GM12865 (cell line): ENCODE measurements around the gene TGFA.
"Not testable (repeated sequence)": the region's sequence is repeated elsewhere in the genome, so short reads cannot be mapped to it uniquely, and the experiment has no call there.

ENCODE experiments used
- DNase-seq: peaks from one replicate; pipeline ENCODE4 v3.0.0; 2010; ENCODE audit warnings: low read depth
- H3K4me3 ChIP-seq: 2 replicates; pipeline ENCODE4 v1.5.1; 2011; ENCODE audit warnings: mild to moderate bottlenecking, low read depth, low read length, control low read depth
- CTCF ChIP-seq: IDR thresholded peaks from 2 replicates; pipeline ENCODE4 v1.5.1; 2011; ENCODE audit warnings: low read length, control low read depth, low read depth, inconsistent platforms; ENCODE audit not compliant: insufficient read depth; ENCODE audit errors: missing control alignments

The TGFA gene

GRCh38 chr2:70471129-70471528, 82.5 kb downstream of the TGFA start:
- no peak for TF ChIP-seq CTCF
- no peak for DNase-seq
- no peak overlapping the region for H3K4me3 ChIP-seq

- no peak for TF ChIP-seq CTCF
- DNase-seq = no peak
- no peak overlapping the region for H3K4me3 ChIP-seq
Measured at GRCh38 chr2:70469961-70470360, 83.7 kb downstream of the TGFA start.

- no peak for DNase-seq
- no peak for TF ChIP-seq CTCF
- H3K4me3 ChIP-seq = no peak overlapping the region
Measured at GRCh38 chr2:70469435-70469834, 84.2 kb downstream of the TGFA start.

DNA sequence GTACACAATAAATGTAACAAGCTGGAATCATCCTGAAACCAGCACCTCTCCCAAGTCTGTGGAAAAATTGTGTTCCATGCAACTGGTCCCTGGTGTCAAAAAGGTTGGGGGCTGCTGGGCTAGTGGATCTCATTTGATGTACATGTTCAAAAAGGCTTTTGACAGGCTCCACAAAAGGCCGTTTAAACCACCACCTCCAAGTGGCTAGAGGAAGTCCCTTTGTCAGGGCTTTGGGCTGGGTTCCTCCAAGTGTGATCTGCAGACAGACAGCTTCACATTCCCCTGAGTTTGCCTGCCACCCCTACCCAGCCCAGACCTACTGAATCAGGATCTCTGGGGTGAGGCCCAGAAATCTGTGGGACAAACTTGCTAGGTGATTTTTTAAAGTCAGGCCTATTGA, 84.7 kb downstream of the TGFA start:
- DNase-seq = no peak
- TF ChIP-seq CTCF = no peak
- no peak overlapping the region for H3K4me3 ChIP-seq

DNA sequence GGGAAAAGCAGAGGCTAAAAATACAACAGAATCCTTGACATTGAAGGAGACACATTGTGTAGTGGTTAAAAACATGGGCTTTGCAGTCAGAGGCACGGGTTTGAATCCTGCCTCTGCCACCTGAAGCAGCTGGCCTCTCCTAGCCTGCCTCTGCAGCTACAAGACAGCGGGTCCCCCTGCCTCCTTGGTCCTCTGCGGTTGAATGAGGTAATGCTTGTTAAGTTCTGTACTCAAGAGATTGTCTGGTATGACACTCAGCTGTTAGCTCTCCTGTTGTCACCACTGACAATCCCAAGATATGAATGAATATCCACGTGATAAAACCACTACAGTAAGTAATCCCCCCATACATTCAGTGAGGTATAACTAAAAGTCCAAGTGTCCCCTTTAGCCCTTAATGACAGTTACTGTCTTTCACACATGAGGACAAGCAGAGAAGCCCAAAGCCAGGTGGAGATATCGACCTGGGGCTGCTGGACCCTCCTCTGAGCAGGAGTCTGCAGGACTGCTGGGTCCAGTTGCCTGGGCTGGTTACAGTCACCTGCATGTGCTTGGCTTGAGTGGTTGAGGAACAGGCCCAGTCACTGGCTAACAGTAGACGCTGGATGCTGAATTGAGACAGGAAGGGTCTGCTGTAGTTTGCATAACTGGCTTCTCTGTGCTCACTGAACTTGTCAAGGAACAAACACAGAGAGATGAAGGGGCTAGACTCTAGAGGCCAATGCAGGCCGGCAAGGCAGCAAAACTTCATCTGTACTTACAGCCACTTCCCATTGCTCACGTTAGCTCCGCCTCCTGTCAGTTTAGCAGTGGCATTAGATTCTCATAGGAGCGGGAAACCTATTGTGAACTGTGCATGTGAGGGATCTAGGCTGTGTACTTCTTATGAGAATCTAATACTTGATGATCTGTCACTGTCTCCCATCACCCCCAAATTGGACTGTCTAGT, 85.5 kb downstream of the TGFA start:
- TF ChIP-seq CTCF = no peak
- H3K4me3 ChIP-seq = no peak overlapping the region
- no peak for DNase-seq

DNA sequence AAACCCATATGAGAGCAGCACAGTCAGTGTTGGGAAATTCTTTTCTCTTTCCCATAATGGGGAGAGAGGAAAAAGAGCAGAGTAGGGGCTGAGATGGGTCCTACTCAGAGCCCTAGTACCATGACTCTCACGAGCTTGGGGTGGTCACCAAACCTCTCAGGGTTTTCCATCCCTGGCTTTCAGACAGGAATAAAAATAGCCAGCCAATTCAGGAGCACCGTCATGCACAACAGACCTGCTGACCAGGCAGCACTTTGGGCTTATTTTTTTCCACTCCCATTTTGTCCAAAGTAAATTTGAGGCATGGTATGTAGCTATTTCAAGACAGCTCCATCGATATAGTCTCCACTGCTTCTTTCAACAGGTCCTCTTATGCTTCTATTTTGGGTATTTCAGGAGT, 86.4 kb downstream of the TGFA start:
- no peak for TF ChIP-seq CTCF
- DNase-seq = no peak
- H3K4me3 ChIP-seq = no peak overlapping the region

DNA sequence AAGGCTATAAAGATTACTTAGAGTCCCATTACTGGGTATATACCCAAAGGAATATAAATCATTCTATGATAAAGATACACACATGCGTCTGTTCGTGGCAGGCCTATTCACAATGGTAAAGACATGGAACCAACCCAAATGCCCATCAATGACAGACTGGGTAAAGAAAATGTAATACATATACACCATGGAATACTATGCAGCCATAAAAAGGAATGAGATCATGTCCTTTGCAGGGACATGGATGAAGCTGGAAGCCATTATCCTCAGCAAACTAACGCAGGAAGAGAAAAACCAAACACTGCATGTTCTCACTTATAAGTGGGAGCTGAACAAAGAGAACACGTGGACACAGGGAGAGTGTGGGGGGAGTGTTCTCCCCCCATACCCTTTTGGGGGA, 87.0 kb downstream of the TGFA start:
- not testable (repeated sequence) for DNase-seq, H3K4me3 ChIP-seq
